Neural crest cell (in vitro differentiated cells): ENCODE results near the gene NLRP5. TPM values are rescaled to one million over a fixed set of nuclear protein-coding genes. Genes with fewer than 3 reads are reported as not detected.
A peak's percentile ranks its signal among the peaks of the same experiment; 100 is the strongest.

Source experiments
- DNase-seq: peaks from one replicate; pipeline ENCODE4 v3.0.0; 2021; ENCODE audit warnings: low read depth, mixed read lengths, low spot score
- H3K27ac Mint-ChIP-seq: one replicate; pipeline ENCODE4 v1.8.0; 2021; ENCODE audit warnings: mild to moderate bottlenecking, mixed read lengths; ENCODE audit not compliant: unreplicated experiment
- H3K27me3 Mint-ChIP-seq: 2 replicates; pipeline ENCODE4 v1.8.0; 2021; ENCODE audit warnings: low read depth, mild to moderate bottlenecking, mixed read lengths
- H3K36me3 Mint-ChIP-seq: 2 replicates; pipeline ENCODE4 v1.8.0; 2021; ENCODE audit warnings: low read depth, mild to moderate bottlenecking, mixed read lengths
- H3K4me1 Mint-ChIP-seq: 2 replicates; pipeline ENCODE4 v1.8.0; 2021; ENCODE audit warnings: mixed read lengths
- H3K4me3 Mint-ChIP-seq: one replicate; pipeline ENCODE4 v1.8.0; 2021; ENCODE audit warnings: mild to moderate bottlenecking, mixed read lengths
- H3K9me3 Mint-ChIP-seq: 2 replicates; pipeline ENCODE4 v1.8.0; 2021; ENCODE audit warnings: mixed read lengths
- total RNA-seq: library from RNA; stranded (reverse); gene quantifications from 2 replicates; pipeline ENCODE4 v1.2.1, GENCODE V29; 2021
- TF ChIP-seq, protein P1 (sequence below): fragments of 200-600 bp; sonication (generic); conservative IDR thresholded peaks from 2 replicates; pipeline ENCODE4 v1.5.0; 2021; ENCODE audit warnings: antibody characterized with exemption, mild to moderate bottlenecking

NLRP5 gene
- total RNA-seq, 1 donor from 2014 or later = not detected

DNA sequence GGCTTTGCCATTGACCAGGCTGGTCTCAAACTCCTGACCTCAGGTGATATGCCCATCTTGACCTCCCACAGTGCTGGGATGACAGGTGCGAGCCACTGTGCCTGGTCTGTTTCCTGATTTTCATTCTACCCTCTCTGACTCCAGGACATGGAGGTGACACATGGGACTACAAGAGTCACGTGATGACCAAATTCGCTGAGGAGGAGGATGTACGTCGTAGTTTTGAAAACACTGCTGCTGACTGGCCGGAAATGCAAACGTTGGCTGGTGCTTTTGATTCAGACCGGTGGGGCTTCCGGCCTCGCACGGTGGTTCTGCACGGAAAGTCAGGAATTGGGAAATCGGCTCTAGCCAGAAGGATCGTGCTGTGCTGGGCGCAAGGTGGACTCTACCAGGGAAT is 40.2 kb downstream of the NLRP5 start:
- peaks cover 9% of the 10 kb centered on the region for H3K9me3 Mint-ChIP-seq
- TF ChIP-seq, protein P1, sequence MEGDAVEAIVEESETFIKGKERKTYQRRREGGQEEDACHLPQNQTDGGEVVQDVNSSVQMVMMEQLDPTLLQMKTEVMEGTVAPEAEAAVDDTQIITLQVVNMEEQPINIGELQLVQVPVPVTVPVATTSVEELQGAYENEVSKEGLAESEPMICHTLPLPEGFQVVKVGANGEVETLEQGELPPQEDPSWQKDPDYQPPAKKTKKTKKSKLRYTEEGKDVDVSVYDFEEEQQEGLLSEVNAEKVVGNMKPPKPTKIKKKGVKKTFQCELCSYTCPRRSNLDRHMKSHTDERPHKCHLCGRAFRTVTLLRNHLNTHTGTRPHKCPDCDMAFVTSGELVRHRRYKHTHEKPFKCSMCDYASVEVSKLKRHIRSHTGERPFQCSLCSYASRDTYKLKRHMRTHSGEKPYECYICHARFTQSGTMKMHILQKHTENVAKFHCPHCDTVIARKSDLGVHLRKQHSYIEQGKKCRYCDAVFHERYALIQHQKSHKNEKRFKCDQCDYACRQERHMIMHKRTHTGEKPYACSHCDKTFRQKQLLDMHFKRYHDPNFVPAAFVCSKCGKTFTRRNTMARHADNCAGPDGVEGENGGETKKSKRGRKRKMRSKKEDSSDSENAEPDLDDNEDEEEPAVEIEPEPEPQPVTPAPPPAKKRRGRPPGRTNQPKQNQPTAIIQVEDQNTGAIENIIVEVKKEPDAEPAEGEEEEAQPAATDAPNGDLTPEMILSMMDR = no peak
- no peak for DNase-seq
- H3K4me1 Mint-ChIP-seq = no peaks in the 10 kb centered on the region
- no peak overlapping the region for H3K4me3 Mint-ChIP-seq
- H3K27ac Mint-ChIP-seq = no peak overlapping the region
- H3K27me3 Mint-ChIP-seq = no peaks in the 10 kb centered on the region
- H3K36me3 Mint-ChIP-seq = peaks cover 5% of the 10 kb centered on the region

DNA sequence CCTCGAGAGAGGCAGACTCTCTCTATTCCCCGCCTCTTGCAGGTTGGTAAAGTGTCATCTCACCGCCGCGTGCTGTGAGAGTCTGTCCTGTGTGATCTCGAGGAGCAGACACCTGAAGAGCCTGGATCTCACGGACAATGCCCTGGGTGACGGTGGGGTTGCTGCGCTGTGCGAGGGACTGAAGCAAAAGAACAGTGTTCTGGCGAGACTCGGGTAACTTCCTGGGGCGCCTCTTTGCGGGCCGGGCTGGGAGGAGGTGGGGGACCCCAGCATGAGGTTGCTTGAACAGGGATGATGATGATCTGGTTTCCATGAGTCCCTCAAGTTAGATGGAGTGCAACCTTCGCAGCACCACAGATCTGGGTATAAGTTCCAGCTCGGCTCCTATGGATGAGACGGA is 67.0 kb downstream of the NLRP5 start:
- Mint-ChIP-seq H3K36me3 (peaks cover 2% of the 10 kb centered on the region), H3K4me3 (no peak overlapping the region), H3K27me3 (no peaks in the 10 kb centered on the region), H3K27ac (no peak overlapping the region), H3K4me1 (no peaks in the 10 kb centered on the region), H3K9me3 (peaks cover 22% of the 10 kb centered on the region)
- DNase-seq = no peak
- TF ChIP-seq, protein P1 = no peak

DNA sequence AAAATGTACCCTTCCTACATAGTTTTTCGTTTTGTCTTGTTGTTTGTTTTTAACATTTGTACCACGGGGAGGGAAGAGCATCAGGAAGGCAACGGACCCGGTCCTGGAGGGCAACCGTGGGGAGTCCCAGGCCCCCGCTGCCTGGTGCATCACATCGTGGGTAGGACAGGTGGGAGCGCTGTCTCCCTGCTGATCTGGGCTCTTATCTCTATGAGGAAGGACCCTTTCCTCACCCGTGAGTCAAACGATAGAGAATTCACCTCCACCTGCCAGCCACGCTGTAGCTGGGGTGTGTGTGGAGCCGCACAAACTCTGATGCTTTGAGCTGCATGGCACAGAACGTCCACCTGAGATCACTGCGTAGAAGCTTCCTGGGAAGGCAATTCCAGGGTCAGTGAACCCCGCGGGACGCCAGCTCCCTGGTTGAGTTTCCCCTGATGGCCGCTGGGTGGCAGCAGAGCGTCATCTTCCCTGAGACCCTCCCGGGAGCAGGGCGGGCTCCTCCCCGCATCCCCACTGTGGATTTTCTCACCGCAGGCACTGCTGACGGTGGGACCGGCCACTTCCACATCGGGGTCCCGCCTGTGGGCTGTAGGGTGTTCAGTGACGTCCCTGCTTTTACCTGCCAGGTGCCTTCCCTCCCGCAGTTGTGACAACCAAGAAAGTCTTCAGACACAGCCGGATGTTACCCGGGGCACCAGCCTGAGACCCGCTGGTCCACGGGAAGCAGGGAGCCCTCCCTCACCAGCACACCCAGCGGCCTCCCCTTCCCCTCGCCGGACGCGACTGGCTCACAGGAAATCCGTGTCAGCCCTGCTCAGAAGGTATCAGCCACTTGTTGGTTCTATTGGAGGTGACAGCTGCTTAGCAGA is 79.8 kb downstream of the NLRP5 start:
- no peak overlapping the region for H3K27ac Mint-ChIP-seq
- peaks cover 35% of the 10 kb centered on the region for H3K27me3 Mint-ChIP-seq
- H3K4me3 Mint-ChIP-seq = peak overlapping the region; percentile 42
- no peaks in the 10 kb centered on the region for H3K36me3 Mint-ChIP-seq
- peak; percentile 80 for DNase-seq
- no peaks in the 10 kb centered on the region for H3K9me3 Mint-ChIP-seq
- TF ChIP-seq, protein P1 = peak; percentile 94
- H3K4me1 Mint-ChIP-seq = peaks cover 3% of the 10 kb centered on the region

DNA sequence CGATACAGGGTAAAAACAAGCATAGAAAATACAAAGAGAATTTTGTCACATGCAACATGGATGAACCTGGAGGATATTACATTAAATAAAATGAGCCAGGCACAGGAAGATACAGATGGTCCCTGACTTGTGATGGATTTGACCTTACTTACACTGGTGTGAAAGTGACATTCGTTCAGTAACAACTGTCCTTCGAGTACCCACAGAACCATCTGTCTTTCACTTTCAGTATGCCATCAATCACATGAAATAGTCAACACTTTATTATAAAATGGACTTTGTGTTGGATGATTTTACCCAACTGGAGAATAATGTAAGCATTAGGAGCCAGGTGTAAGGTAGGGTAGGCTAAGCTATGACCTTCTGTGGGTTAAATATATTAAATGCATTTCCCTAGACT is 83.1 kb downstream of the NLRP5 start:
- H3K27ac Mint-ChIP-seq = no peak overlapping the region
- DNase-seq = no peak
- H3K9me3 Mint-ChIP-seq = no peaks in the 10 kb centered on the region
- H3K4me3 Mint-ChIP-seq = no peak overlapping the region
- peaks cover 24% of the 10 kb centered on the region for H3K27me3 Mint-ChIP-seq
- no peaks in the 10 kb centered on the region for H3K36me3 Mint-ChIP-seq
- peaks cover 3% of the 10 kb centered on the region for H3K4me1 Mint-ChIP-seq
- TF ChIP-seq, protein P1 = no peak

DNA sequence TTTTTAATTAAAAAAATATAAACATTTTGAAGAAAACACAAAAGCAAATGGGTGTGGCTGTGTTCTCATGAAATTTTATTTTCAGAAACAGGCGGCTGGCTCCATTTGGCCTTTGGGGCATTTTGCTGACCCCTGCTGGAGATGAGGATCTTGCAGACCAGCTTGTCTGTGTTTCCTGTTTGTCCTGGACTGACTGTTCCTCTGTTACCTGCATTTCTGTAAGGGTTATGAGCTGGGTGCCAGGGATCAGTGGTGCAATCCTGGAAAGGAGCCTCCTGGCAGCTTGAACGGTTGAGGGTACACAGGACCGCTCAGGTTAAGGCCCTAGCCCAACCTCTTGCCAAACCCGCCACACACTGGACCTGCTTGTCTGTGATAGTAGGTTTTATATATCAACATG is 84.6 kb downstream of the NLRP5 start:
- DNase-seq = no peak
- H3K4me3 Mint-ChIP-seq = no peak overlapping the region
- H3K4me1 Mint-ChIP-seq = peaks cover 3% of the 10 kb centered on the region
- H3K27ac Mint-ChIP-seq = no peak overlapping the region
- TF ChIP-seq, protein P1 = peak; percentile 49
- no peaks in the 10 kb centered on the region for H3K36me3 Mint-ChIP-seq
- H3K27me3 Mint-ChIP-seq = peaks cover 15% of the 10 kb centered on the region
- no peaks in the 10 kb centered on the region for H3K9me3 Mint-ChIP-seq
